Measurements from ENCODE around the gene OPCML. TPM values are rescaled to one million over a fixed set of nuclear protein-coding genes. Genes with fewer than 3 reads are reported as not detected.

The OPCML gene
- total RNA-seq, 1 donor from 2014 or later = under 0.01 TPM

DNA sequence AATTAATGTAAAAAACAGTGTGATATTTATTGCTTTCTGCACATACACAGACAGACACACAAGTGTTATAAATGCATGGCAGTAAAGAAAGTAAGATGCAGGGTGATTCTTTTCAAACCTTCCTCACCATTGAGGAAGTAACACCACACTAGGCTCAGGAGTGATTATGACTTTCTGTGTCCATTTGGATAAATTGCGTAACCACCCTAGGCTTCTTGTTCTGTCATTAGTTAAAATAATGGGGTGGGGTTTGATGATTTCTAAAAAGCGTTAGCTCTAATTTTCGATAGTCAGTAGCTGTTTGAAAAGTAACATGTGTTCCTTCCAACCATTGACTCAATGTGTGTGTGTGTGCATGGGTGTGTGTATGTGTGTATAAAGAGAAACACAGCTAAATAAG lies 1081.7 kb downstream of the OPCML start:
- no peak overlapping the region for H3K4me3 ChIP-seq (ENCODE audit: low read length in 3 of 3)
- H3K36me3 ChIP-seq (ENCODE audit: control insufficient read depth in 3 of 3, insufficient read depth in 3 of 3, low read length in 3 of 3) = no peaks in the 10 kb centered on the region
- H3K27ac ChIP-seq (ENCODE audit: low read depth, low read length) = no peak overlapping the region
- no peaks in the 10 kb centered on the region for H3K9me3 ChIP-seq (ENCODE audit: control insufficient read depth in 3 of 3, low read length in 3 of 3)
- no peak overlapping the region for H3K9ac ChIP-seq (ENCODE audit: low read depth in 1 of 3, low read length in 3 of 3)
- peaks cover 0 to 3% (median 0%) of the 10 kb centered on the region in 3 donors for H3K27me3 ChIP-seq (ENCODE audit: control insufficient read depth in 3 of 3, insufficient read depth in 3 of 3, low read length in 3 of 3)
- H3K4me1 ChIP-seq (ENCODE audit: control insufficient read depth in 3 of 3, insufficient read depth in 3 of 3, low read length in 3 of 3) = no peaks in the 10 kb centered on the region

DNA sequence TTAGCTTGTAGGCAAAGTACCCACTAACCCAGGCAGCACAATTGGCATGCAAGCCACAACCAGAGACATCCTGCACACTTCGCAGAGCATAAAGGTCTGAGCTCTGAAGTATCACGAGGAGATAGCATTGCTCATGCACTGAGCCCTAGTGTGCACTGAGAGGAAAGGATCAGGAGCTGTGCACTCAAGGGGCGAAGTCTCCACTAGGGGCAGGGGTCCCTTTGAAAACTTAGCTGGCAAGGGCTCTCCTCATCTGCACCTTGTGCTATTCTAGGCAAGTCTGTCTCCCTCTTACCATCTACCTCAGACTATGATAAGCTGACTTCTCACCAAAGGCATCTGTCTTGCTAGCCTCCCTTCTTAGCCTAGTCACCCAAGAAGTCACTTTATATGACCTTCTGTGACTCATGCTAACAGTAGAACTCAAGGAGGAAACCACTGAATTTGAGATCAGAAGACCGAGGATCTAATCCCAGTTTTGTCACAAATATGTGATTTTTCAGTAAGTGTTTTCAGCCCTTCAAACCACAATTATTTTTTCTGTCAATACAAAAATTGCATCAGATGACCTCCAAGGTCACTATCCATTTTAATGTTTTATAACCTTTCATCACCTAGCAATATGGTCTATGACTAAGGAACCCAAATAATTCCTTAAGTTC lies 1083.8 kb downstream of the OPCML start:
- peaks cover 0 to 2% (median 0%) of the 10 kb centered on the region in 3 donors for H3K27me3 ChIP-seq (ENCODE audit: control insufficient read depth in 3 of 3, insufficient read depth in 3 of 3, low read length in 3 of 3)
- H3K9me3 ChIP-seq (ENCODE audit: control insufficient read depth in 3 of 3, low read length in 3 of 3) = no peaks in the 10 kb centered on the region
- H3K27ac ChIP-seq (ENCODE audit: low read depth, low read length) = no peak overlapping the region
- no peak overlapping the region for H3K9ac ChIP-seq (ENCODE audit: low read depth in 1 of 3, low read length in 3 of 3)
- no peaks in the 10 kb centered on the region for H3K36me3 ChIP-seq (ENCODE audit: control insufficient read depth in 3 of 3, insufficient read depth in 3 of 3, low read length in 3 of 3)
- no peaks in the 10 kb centered on the region for H3K4me1 ChIP-seq (ENCODE audit: control insufficient read depth in 3 of 3, insufficient read depth in 3 of 3, low read length in 3 of 3)
- no peak overlapping the region for H3K4me3 ChIP-seq (ENCODE audit: low read length in 3 of 3)

DNA sequence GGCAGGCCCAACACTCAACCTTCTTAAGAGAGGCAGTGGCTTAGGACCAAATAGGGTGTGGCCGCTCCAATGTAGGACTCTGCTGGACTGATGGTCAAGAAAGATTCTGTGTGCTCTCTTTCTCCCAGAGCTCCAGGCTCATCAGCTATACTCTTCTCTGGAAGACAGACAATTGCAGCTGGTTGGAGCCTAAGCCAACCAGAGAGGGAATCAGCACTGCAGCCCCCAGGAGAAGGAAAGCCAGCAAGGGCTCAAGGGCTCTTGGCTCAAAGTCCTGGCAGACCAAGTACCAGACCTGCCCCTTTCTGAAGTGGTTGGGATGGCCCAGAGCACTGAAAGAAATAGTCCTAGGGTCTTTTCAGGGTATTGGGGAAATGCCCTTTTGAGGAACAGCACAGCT lies 1084.5 kb downstream of the OPCML start:
- Histone ChIP-seq H3K27ac (ENCODE audit: low read depth, low read length) (no peak overlapping the region), H3K27me3 (ENCODE audit: control insufficient read depth in 3 of 3, insufficient read depth in 3 of 3, low read length in 3 of 3) (peaks cover 0 to 3% (median 2%) of the 10 kb centered on the region in 3 donors), H3K9me3 (ENCODE audit: control insufficient read depth in 3 of 3, low read length in 3 of 3) (no peaks in the 10 kb centered on the region), H3K4me3 (ENCODE audit: low read length in 3 of 3) (no peak overlapping the region), H3K36me3 (ENCODE audit: control insufficient read depth in 3 of 3, insufficient read depth in 3 of 3, low read length in 3 of 3) (no peaks in the 10 kb centered on the region), H3K4me1 (ENCODE audit: control insufficient read depth in 3 of 3, insufficient read depth in 3 of 3, low read length in 3 of 3) (no peaks in the 10 kb centered on the region), H3K9ac (ENCODE audit: low read depth in 1 of 3, low read length in 3 of 3) (no peak overlapping the region)

DNA sequence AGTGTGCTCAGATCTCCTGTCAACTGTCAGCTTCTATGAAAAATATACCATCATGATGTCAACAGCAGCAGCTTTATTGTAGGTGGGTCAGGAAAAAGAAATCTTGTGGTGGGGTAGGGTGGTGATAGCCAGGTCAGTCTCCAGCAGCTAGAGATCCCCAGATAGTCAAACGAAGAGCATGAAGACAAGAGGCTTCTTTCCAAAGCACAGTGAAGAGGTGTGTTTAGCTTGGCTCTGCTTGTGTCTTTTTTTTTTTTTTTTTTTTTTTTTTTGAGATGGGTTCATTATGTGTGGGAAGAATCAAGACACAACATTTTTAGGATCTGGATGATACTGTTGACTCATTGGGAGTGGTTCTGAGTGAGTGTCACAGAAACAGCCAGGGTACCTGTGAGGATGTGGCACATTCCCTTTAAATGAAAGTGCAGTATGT lies 1086.4 kb downstream of the OPCML start:
- no peaks in the 10 kb centered on the region for H3K36me3 ChIP-seq (ENCODE audit: control insufficient read depth in 3 of 3, insufficient read depth in 3 of 3, low read length in 3 of 3)

DNA sequence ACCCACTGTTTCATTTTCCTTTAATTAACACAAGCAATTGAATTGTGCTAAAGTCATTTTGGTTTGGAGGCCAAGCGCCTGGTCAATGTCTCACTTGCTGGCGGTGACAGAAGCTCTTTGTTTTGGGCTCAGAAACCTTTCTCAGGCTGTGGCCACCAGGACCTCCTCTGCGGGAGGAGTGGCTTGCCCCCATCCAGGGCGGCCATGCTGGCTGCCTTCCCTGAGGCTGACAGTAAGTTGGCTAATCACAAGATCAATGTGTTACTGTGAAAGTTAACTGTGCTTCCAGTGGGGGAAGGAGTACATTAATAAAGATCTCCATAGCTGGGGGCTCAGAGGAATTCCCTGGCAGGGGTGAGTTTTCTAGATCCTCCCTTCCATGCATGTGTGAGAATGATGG lies 1087.4 kb downstream of the OPCML start:
- Histone ChIP-seq H3K27ac (ENCODE audit: low read depth, low read length) (no peak overlapping the region), H3K4me3 (ENCODE audit: low read length in 3 of 3) (no peak overlapping the region), H3K36me3 (ENCODE audit: control insufficient read depth in 3 of 3, insufficient read depth in 3 of 3, low read length in 3 of 3) (no peaks in the 10 kb centered on the region), H3K9ac (ENCODE audit: low read depth in 1 of 3, low read length in 3 of 3) (no peak overlapping the region), H3K9me3 (ENCODE audit: control insufficient read depth in 3 of 3, low read length in 3 of 3) (peaks cover 0 to 2% (median 0%) of the 10 kb centered on the region in 3 donors), H3K27me3 (ENCODE audit: control insufficient read depth in 3 of 3, insufficient read depth in 3 of 3, low read length in 3 of 3) (peaks cover 0 to 4% (median 3%) of the 10 kb centered on the region in 3 donors), H3K4me1 (ENCODE audit: control insufficient read depth in 3 of 3, insufficient read depth in 3 of 3, low read length in 3 of 3) (no peaks in the 10 kb centered on the region)

More for the DNA sequence above, 1086.4 kb downstream of the OPCML start:
- H3K9ac ChIP-seq (ENCODE audit: low read depth in 1 of 3, low read length in 3 of 3) = no peak overlapping the region
- H3K4me3 ChIP-seq (ENCODE audit: low read length in 3 of 3) = no peak overlapping the region
- H3K4me1 ChIP-seq (ENCODE audit: control insufficient read depth in 3 of 3, insufficient read depth in 3 of 3, low read length in 3 of 3) = no peaks in the 10 kb centered on the region
- H3K9me3 ChIP-seq (ENCODE audit: control insufficient read depth in 3 of 3, low read length in 3 of 3) = peaks cover 0 to 2% (median 0%) of the 10 kb centered on the region in 3 donors
- H3K27ac ChIP-seq (ENCODE audit: low read depth, low read length) = no peak overlapping the region
- peaks cover 0 to 3% (median 2%) of the 10 kb centered on the region in 3 donors for H3K27me3 ChIP-seq (ENCODE audit: control insufficient read depth in 3 of 3, insufficient read depth in 3 of 3, low read length in 3 of 3)

DNA sequence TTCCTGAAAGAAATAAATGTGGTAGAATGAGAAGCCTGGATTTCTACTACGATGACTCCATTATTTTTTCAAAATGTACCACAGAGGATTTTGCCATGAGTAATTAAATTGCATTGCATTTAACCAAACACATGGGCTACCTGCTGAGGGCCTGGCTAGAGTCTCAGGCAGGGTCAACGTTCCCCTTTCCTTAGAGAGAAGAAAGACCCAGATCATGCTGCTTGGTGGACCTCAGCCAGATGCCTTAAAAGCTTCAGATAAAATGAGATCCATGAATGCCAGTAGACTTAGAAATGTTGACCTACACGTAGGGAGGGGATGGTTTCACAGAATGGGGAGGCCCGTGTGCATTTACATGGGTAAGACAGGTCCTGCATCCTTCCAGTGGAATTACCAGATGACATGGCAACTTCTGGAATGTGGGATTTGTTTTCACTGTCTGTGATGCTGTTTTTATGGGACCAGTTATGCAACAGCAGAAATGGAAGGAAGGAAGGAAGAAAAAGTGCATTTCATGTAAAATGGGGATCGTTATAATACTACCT lies 1092.5 kb downstream of the OPCML start:
- Histone ChIP-seq H3K9ac (ENCODE audit: low read depth in 1 of 3, low read length in 3 of 3) (no peak overlapping the region), H3K27ac (ENCODE audit: low read depth, low read length) (no peak overlapping the region), H3K36me3 (ENCODE audit: control insufficient read depth in 3 of 3, insufficient read depth in 3 of 3, low read length in 3 of 3) (no peaks in the 10 kb centered on the region), H3K4me1 (ENCODE audit: control insufficient read depth in 3 of 3, insufficient read depth in 3 of 3, low read length in 3 of 3) (no peaks in the 10 kb centered on the region), H3K9me3 (ENCODE audit: control insufficient read depth in 3 of 3, low read length in 3 of 3) (peaks cover 0 to 2% (median 0%) of the 10 kb centered on the region in 3 donors), H3K4me3 (ENCODE audit: low read length in 3 of 3) (no peak overlapping the region), H3K27me3 (ENCODE audit: control insufficient read depth in 3 of 3, insufficient read depth in 3 of 3, low read length in 3 of 3) (peaks cover 0 to 4% (median 3%) of the 10 kb centered on the region in 3 donors)

DNA sequence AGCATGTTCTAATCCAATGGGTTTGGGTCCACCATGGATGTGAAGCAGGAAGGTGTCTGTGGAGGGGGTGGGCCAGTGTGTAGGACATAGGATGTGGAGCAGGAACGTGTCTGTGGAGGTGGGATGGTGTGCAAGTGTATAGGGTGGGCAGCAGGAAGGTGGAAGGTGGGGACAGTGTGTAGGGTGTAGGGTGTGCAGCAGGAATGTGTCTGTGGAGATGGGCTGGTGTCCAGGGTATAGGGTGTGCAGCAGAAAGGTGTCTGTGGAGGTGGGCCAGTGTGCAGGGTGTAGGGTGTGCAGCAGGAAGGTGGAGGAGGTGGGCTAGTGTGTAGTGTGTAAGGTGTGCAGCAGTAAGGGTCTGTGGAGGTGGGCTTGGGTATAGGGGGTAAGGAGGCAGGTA lies 1093.9 kb downstream of the OPCML start:
- H3K4me3 ChIP-seq (ENCODE audit: low read length in 3 of 3) = no peak overlapping the region
- no peaks in the 10 kb centered on the region for H3K4me1 ChIP-seq (ENCODE audit: control insufficient read depth in 3 of 3, insufficient read depth in 3 of 3, low read length in 3 of 3)
- peaks cover 0 to 2% (median 0%) of the 10 kb centered on the region in 3 donors for H3K9me3 ChIP-seq (ENCODE audit: control insufficient read depth in 3 of 3, low read length in 3 of 3)
- peaks cover 0 to 3% (median 2%) of the 10 kb centered on the region in 3 donors for H3K27me3 ChIP-seq (ENCODE audit: control insufficient read depth in 3 of 3, insufficient read depth in 3 of 3, low read length in 3 of 3)
- no peak overlapping the region for H3K27ac ChIP-seq (ENCODE audit: low read depth, low read length)
- H3K9ac ChIP-seq (ENCODE audit: low read depth in 1 of 3, low read length in 3 of 3) = no peak overlapping the region
- no peaks in the 10 kb centered on the region for H3K36me3 ChIP-seq (ENCODE audit: control insufficient read depth in 3 of 3, insufficient read depth in 3 of 3, low read length in 3 of 3)

DNA sequence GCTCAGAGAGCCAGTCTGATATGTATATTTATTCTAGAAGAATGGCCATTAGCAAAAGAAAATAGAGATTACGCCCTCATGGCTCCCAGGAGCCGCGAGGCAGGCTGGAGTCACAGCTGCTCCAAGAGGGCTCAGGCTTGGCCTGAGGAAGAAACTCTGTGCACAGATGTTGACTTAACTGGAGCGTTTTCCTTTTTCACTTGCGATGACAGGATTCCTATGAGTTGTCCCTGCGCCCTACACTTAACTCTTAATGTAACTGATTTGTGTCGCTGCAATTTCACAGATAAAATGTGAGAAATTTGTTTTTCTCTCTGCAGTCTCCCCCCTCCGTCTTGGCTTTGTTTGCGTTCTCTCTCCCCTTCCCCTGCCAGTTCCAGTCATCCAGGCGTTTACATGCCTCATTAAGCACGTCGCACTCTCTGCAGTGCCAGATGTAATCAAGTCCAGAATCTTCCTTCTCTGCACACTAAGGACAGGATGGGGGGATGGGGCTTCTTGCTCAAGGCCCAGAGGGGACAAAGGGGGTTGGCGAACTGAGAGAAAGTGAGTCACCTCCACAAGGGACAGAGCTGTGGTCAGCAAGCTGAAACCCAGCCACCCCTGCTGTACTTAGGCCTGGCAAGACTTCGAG lies 1101.8 kb downstream of the OPCML start:
- peaks cover 0 to 5% (median 0%) of the 10 kb centered on the region in 3 donors for H3K27me3 ChIP-seq (ENCODE audit: control insufficient read depth in 3 of 3, insufficient read depth in 3 of 3, low read length in 3 of 3)
- no peak overlapping the region for H3K4me3 ChIP-seq (ENCODE audit: low read length in 3 of 3)
- H3K4me1 ChIP-seq (ENCODE audit: control insufficient read depth in 3 of 3, insufficient read depth in 3 of 3, low read length in 3 of 3) = peaks cover 0 to 6% (median 2%) of the 10 kb centered on the region in 3 donors
- no peak overlapping the region for H3K27ac ChIP-seq (ENCODE audit: low read depth, low read length)
- H3K9ac ChIP-seq (ENCODE audit: low read depth in 1 of 3, low read length in 3 of 3) = no peak overlapping the region
- no peaks in the 10 kb centered on the region for H3K36me3 ChIP-seq (ENCODE audit: control insufficient read depth in 3 of 3, insufficient read depth in 3 of 3, low read length in 3 of 3)
- H3K9me3 ChIP-seq (ENCODE audit: control insufficient read depth in 3 of 3, low read length in 3 of 3) = no peaks in the 10 kb centered on the region

DNA sequence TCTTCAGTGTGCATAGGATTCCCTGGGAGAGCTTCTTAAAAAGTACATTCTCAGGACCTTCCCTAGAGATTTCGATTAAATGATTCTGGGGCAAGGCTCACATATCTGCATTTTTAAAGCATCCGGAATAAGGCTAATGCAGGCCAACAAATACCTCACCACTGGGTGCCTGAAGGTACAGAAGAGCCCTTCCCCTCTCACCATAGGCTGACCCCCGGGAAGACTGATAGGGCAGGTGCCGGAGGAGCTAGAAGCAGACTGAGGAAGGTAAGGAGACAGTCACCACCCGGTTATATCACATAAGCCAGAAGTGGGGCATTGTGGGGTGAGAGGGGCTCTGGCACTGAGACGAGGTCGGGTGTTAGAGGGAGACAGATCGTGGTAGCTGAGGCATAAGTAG lies 1102.6 kb downstream of the OPCML start:
- Histone ChIP-seq H3K9me3 (ENCODE audit: control insufficient read depth in 3 of 3, low read length in 3 of 3) (no peaks in the 10 kb centered on the region), H3K4me3 (ENCODE audit: low read length in 3 of 3) (no peak overlapping the region), H3K27ac (ENCODE audit: low read depth, low read length) (no peak overlapping the region), H3K36me3 (ENCODE audit: control insufficient read depth in 3 of 3, insufficient read depth in 3 of 3, low read length in 3 of 3) (no peaks in the 10 kb centered on the region), H3K9ac (ENCODE audit: low read depth in 1 of 3, low read length in 3 of 3) (no peak overlapping the region), H3K4me1 (ENCODE audit: control insufficient read depth in 3 of 3, insufficient read depth in 3 of 3, low read length in 3 of 3) (peaks cover 0 to 6% (median 2%) of the 10 kb centered on the region in 3 donors), H3K27me3 (ENCODE audit: control insufficient read depth in 3 of 3, insufficient read depth in 3 of 3, low read length in 3 of 3) (peaks cover 0 to 5% (median 0%) of the 10 kb centered on the region in 3 donors)

DNA sequence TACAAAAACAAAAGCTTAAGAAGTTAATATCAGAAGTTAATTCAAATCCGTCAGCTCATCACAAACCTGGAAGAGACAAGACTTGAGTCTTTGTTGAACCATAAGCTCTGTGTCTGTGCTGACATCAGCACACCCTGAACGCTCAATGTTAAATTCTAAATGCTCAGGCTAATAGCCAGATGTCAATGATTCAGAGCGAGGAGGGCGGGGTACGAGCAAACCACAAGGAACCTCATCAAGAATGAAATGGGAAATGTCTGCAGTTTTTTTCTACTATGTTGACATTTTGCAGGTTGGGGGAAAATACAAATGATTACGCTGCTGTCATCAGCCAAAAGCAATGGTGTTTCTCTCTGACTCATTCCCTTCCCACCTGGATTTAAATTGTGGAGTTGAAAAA lies 1104.7 kb downstream of the OPCML start:
- no peak overlapping the region for H3K9ac ChIP-seq (ENCODE audit: low read depth in 1 of 3, low read length in 3 of 3)
- H3K9me3 ChIP-seq (ENCODE audit: control insufficient read depth in 3 of 3, low read length in 3 of 3) = no peaks in the 10 kb centered on the region
- H3K4me3 ChIP-seq (ENCODE audit: low read length in 3 of 3) = no peak overlapping the region
- H3K27me3 ChIP-seq (ENCODE audit: control insufficient read depth in 3 of 3, insufficient read depth in 3 of 3, low read length in 3 of 3) = peaks cover 0 to 5% (median 0%) of the 10 kb centered on the region in 3 donors
- H3K27ac ChIP-seq (ENCODE audit: low read depth, low read length) = no peak overlapping the region
- H3K4me1 ChIP-seq (ENCODE audit: control insufficient read depth in 3 of 3, insufficient read depth in 3 of 3, low read length in 3 of 3) = peaks cover 0 to 6% (median 2%) of the 10 kb centered on the region in 3 donors
- H3K36me3 ChIP-seq (ENCODE audit: control insufficient read depth in 3 of 3, insufficient read depth in 3 of 3, low read length in 3 of 3) = no peaks in the 10 kb centered on the region

All from skeletal muscle tissue (tissue), 4 donors.